NCI-H2081 treated with DMSO at 0.1 percent for 48 hours (cell line): Measurements from ENCODE around the gene FLYWCH1.

Source experiments
- DNase-seq: peaks from one replicate; lab custom pipeline; 2025; lab: John Stamatoyannopoulos, UW

Gene FLYWCH1

GRCh38 chr16:2911638-2912329 lies at the start of gene FLYWCH1:
FLYWCH1 (plus strand) TSS chr16:2911931; CDS start chr16:2929686, 17,755 bp downstream.
- peak; percentile 86 for DNase-seq

DNA sequence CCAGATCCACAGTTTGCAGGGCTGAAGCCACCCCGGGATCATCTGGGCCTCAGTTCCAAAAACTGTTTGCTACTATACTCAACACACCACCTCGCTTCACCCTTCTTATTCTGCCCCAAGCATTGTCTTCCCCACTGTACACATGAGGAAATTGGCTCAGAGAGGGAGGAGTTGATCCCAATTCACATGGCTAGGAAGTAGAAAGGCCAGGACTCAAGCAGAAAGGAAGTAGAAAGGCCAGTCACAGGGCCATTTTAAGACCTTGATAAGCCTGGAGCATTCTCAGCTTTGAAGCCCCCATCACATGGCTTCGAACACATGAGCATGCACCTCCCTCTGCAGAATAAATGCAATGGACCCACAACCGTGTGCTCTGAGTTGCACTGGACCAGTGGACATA lies 46.1 kb upstream of the FLYWCH1 start:
- DNase-seq: no peak

DNA sequence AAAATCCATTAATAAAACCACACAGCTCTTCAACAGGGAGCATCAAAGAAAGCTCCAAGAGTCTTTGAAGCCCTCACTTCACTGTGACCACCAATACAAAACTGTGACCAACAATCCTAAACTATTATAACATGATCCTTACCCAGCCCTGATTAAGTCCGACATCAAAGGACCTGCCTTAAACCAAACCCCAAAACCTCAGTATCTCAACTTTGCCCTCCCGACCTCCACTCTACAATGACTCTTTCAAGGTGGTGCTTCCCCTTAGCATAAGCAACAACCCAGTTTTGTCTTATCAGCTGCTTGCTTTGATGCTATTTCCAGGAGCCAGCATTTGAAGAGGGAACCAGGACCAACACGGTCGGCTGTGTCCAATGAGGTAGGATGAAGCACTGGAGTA lies 45.3 kb upstream of the FLYWCH1 start:
- no peak for DNase-seq

DNA sequence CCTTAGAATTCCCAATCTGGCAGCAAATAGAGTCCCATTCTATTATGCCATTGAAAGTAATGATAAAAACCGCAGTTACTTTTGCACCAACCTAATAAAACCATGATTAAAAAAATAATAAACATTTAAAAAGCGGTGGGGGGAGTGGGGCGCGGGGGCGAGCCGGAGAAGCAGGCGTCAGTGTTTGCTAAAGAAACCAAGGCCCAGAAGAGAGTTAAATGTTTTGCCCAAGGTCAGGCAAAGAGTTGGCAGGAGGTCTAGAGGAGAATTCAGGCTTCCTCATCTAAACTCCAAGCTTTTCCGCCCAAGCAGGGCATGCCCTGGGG lies 44.1 kb upstream of the FLYWCH1 start:
- no peak for DNase-seq

DNA sequence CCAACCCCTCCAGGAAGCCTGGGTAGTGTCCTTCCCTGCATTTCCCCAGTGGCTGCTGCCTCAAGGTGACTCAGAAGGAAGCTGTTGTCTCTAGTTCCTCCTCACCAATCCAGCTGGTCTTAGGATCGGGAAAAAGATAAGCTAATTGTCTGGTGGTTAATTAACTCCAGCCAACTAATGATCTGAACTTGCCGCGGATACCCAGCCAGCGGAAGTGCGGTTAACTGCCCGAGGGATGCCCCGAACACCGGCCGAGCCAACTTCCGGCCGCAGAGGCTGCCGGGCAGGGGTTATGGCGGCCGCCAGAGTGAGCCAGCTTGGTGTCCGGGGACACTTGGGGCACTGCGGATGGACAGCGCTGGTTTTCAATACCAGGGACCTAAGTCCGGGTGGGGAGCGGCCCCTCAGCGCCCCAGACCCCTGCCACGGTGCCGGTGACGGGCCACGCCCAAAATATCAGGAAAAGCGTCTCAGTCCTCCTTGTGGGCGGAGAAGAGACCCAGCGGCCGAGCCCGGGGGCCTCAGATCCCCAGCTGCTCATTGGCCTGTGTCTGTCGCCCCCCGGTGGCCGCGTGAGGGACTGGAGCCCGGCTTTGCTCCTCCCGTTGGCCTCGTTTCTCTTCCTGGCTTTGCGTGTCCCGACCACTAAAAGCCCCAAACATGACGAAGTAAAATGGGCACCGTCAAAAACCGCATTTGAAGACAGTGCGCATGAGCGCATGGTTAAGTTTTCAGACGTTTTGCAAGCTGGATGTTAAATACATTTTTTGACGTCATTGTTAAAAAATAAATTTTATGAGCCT lies 43.5 kb upstream of the FLYWCH1 start:
- DNase-seq: peak; percentile 69

- no peak for DNase-seq
Measured at GRCh38 chr16:2871926-2872325, 39.8 kb upstream of the FLYWCH1 start.

DNA sequence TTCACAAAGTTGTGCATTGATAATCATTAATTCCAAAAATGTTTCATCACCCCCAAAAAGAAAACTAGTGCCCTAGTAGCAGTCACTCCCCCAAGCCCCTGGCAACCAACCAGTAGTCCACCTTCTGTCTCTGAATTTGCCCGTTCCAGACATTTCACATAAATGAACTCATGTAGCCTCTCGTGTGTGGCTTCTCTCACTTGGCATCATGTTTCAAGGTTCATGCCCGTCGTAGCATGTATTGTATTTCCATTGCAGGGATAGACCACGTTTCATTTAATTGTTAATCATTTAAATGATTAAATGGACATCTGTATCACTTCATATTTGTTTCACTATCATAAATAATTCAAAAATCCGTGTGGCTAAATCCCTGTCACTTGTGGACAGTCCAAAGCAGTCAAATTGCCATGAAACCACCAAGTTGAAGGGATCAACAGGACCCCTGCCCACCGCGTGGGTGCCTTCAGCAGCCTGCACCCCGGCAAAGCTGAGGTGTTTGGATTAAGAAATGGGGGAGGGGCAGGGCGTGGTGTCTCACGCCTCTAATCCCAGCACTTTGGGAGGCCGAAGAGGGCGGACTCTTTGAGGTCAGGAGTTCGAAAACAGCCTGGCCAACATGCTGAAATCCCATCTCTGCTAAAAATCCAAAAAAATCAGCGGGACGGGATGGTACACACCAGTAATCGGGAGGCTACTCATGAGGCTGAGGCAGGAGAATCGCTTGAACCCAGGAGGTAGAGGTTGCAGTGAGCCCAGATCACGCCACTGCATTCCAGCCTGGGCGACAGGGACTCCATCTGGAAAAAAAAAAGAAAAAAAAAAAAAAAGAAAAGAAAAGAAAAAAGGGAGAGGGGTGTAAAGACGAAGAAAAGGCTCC lies 37.5 kb upstream of the FLYWCH1 start:
- DNase-seq: no peak

GRCh38 chr16:2874912-2875362 lies 36.8 kb upstream of the FLYWCH1 start:
- peak; percentile 36 for DNase-seq

DNA sequence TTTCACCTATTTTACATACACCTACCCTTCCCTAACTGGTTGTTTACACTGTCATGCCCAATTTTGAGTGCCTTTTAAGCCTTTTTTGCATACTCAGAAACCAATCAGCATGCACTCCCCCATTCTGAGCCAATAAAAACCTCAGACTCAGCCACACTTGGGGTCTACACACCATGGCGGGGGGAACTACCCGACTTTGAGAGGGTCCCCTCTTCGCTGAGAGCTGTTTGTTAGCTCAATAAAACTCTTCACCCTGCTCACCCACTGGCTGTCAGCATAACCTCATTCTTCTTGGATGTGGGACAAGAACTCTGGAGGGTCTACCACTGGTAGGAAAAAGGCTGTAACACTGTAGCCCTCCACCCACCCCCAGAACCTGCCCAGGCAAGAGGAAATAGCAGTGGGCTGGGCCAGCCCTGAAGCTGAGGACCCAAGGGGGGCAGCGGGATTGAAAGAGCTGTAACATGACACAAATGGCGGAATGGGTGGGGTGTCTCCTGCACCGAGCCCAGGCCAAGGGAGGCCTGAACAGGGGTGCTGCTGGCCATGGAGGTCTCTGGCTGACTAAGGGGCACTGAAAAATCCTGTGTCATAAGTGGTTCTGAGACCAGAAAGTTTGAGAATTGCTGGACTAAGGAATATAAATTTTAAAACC lies 31.8 kb upstream of the FLYWCH1 start:
- no peak for DNase-seq

- DNase-seq: no peak
Measured at GRCh38 chr16:2881783-2882649, 29.7 kb upstream of the FLYWCH1 start.

DNA sequence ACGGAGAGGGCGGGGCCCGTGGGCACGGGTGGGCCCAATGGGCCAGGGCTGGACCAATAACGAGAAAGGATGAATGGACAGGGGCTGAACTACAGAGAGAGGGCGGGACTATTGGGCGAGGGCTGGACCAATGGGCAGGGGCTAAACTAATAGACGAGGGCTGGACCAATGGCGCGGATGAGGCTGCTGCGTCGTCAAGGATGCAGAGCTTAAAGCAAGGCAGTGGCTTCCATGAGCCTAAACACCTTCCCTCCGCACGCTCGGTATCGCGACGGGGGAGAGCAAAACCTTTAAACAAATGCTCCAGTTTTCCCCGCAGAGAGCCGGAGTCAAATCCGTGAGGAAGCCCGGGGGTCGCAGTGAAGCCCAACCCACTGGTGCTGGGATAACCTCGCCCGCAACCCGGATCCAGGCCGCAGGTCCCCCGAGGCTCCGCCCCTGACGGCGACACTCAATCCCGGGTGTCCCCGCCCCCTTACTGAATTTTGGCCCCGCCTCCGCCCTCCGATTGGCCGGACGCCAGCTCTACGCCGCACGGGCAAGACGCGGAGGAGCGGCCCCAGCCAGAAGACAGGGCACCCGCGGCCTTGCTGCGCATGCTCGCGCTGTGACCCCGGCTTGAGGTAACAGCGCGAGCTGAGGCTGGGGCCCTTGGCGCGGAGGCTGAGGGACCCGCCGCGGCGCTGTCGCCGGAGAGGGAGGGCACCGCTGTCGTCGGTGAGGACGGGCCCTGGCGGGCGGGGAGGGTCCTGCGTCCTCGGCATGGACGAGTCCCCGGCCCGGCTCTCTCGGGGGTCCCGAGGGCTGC lies 28.9 kb upstream of the FLYWCH1 start, which contains the start of gene FLYWCH2:
Gene FLYWCH2 (plus strand): TSS at position 566 of the 808 bp plus-strand sequence. CDS start 13,235 bp downstream, outside the sequence.
- DNase-seq: peak; percentile 89

DNA sequence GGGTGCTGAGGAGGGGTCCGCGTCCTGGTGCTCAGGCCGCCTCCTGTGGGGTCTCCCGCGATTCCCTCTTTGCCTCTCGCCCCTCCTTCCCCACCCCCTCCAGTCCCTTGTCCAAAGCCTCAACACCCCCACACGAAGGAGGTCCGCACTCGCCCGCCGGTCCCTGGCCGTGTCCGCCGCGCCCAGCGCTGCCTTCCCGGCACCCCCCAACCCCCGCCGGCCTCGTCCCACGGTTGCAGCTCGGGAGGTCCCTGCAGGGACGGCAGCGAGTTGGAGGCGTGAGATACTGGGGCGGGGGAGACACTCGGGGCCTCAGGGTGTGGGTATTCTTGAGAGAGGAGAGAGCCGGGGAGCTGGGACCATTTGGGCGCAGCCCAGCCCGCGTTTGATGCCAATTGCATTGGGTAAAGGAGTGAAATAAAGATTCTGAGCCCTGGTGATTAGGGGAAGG lies 28.2 kb upstream of the FLYWCH1 start:
- DNase-seq: no peak

- no peak for DNase-seq
Measured at GRCh38 chr16:2884041-2884451, 27.7 kb upstream of the FLYWCH1 start.

DNA sequence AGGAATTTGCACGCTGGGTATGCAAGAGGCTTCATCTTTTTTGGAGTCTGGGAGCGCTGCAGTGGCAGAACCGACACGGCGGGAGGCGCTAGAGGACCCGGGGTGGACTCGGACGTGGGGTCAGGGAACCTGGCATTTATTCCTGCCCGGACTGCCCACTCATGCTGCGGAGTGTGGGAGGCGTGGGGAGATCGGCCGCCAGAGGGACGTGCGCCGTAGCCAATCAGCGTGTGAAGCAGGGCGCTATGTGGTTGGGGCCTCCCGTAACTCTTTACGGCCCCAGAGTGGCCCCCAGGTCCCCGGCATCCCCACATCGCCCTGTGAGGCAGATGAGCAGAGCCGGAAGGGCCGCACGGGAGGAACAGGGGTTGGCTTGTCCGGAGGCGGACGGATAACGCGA lies 17.5 kb upstream of the FLYWCH1 start:
- no peak for DNase-seq

GRCh38 chr16:2895813-2896212 lies 15.9 kb upstream of the FLYWCH1 start:
- no peak for DNase-seq

GRCh38 chr16:2896480-2897010 lies 15.2 kb upstream of the FLYWCH1 start:
- no peak for DNase-seq

DNA sequence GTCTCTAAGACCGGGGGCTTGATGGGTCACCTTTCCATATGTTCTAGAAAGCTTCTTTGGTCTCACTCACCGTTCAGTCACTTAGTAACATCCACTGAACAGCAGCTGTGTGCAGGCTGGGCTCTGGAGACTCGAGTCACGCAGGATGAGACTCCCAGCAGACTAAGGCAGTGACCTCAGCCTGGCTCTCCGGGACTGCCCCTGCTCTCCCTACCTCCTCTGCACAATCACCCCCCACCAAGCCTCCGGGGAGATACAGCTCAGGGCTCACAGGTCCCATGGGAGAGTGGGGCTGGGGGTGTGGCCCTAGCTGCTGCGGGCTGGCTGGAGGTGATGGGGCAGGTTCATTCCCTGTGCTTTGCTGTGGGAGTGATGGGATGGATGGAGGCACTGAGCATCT lies 14.6 kb upstream of the FLYWCH1 start:
- DNase-seq: no peak

DNA sequence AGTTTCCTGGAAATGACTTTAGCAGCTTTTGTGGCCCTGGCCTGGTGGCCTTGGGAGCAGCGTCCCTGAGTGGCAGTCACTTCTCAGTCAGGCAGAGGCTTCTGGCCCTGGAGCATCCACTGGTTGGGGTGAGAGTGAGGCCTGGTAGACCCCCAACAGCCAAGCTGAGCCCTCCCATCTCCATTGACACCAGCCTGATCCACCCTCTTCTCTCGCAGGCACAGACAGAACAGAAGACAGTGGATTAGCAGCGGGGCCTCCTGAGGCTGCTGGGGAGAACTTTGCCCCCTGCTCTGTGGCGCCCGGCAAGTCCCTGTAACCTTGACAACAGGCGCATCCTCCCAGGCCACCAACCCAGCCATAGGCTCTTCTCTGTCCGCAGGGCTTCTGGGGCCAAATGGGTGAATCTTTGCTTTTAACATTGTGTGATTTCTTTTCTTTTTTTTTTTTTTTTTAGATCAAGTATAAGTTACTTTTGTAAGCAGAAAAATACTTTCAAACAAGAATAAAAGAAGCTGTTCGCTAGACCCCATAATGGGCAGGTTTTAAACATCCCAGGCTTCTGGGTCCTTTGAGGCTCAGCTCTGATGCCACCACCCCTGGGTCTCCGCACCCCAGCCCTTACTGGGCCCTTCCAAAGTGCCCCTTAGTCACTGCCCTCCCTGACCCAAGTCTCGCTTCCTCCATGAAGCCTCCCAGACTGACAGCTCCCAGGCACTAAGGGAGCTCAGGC lies 12.7 kb upstream of the FLYWCH1 start:
- DNase-seq: no peak

GRCh38 chr16:2899564-2900072 lies 12.1 kb upstream of the FLYWCH1 start:
- no peak for DNase-seq
